NCI-H2081 (cell line): Measurements from ENCODE around the gene PDIA4.
"Not testable (repeated sequence)": the region's sequence is repeated elsewhere in the genome, so short reads cannot be mapped to it uniquely, and the experiment has no call there.

Source experiments
- DNase-seq, 2 experiments: peaks; one replicate each; lab custom pipeline; 2025; lab: John Stamatoyannopoulos, UW

The PDIA4 gene

GRCh38 chr7:149003560-149004305, 24.6 kb downstream of the PDIA4 start:
- DNase-seq, result no peak

GRCh38 chr7:149003018-149003417, 25.3 kb downstream of the PDIA4 start:
- DNase-seq, result no peak

- DNase-seq, result no peak
Measured at GRCh38 chr7:149002604-149003003, 25.7 kb downstream of the PDIA4 start.

GRCh38 chr7:149001427-149002068, 26.8 kb downstream of the PDIA4 start:
- no peak for DNase-seq

GRCh38 chr7:149000961-149001360, 27.3 kb downstream of the PDIA4 start:
- no peak for DNase-seq

GRCh38 chr7:148999192-148999591, 29.1 kb downstream of the PDIA4 start:
- no peak for DNase-seq

- DNase-seq, result no peak
Measured at GRCh38 chr7:148997497-148997896, 30.8 kb downstream of the PDIA4 start.

- no peak for DNase-seq
Measured at GRCh38 chr7:148994576-148994975, 33.7 kb downstream of the PDIA4 start.

- DNase-seq, result no peak
Measured at GRCh38 chr7:148993193-148993592, 35.1 kb downstream of the PDIA4 start.

- no peak for DNase-seq
Measured at GRCh38 chr7:148991536-148991935, 36.8 kb downstream of the PDIA4 start.

GRCh38 chr7:148987751-148988512, 40.4 kb downstream of the PDIA4 start:
- peak in 1 of 2 experiments; percentile 39 for DNase-seq

- peak; percentile 93 to 94 for DNase-seq
Measured at GRCh38 chr7:148987010-148987750, 41.1 kb downstream of the PDIA4 start.

GRCh38 chr7:148986742-148987009, 41.6 kb downstream of the PDIA4 start:
- DNase-seq, result no peak

- DNase-seq, result peak; percentile 91
Measured at GRCh38 chr7:148983200-148984146, 44.8 kb downstream of the PDIA4 start.

GRCh38 chr7:148982654-148983199, 45.6 kb downstream of the PDIA4 start:
- DNase-seq, result peak in 1 of 2 experiments; percentile 43

- DNase-seq, result no peak
Measured at GRCh38 chr7:148979827-148980226, 48.5 kb downstream of the PDIA4 start.

GRCh38 chr7:148979072-148979471, 49.2 kb downstream of the PDIA4 start:
- not testable (repeated sequence) for DNase-seq

GRCh38 chr7:148978091-148978490, 50.2 kb downstream of the PDIA4 start:
- no peak for DNase-seq

GRCh38 chr7:148975896-148976295, 52.4 kb downstream of the PDIA4 start:
- DNase-seq, result no peak

- DNase-seq, result no peak
Measured at GRCh38 chr7:148973256-148973655, 55.0 kb downstream of the PDIA4 start.

GRCh38 chr7:148972375-148972774, 55.9 kb downstream of the PDIA4 start:
- no peak for DNase-seq
